ENCODE results near the gene GAS6. TPM values are rescaled to one million over a fixed set of nuclear protein-coding genes. Genes with fewer than 3 reads are reported as not detected.

Gene GAS6
- total RNA-seq, 1 experiment from 2014 or later: 16.2 TPM

GRCh38 chr13:113787694-113788093 lies 76.2 kb downstream of the GAS6 start:
- DNase-seq (ENCODE audit: low spot score): no peak
- in situ Hi-C loops (cut with HindIII; ENCODE audit: low sequenced_read_pairs): no loop called here

- in situ Hi-C loops (cut with HindIII; ENCODE audit: low sequenced_read_pairs): no loop called here
- DNase-seq (ENCODE audit: low spot score): no peak
Measured at GRCh38 chr13:113786262-113786841, 77.5 kb downstream of the GAS6 start.

GRCh38 chr13:113785051-113786010 lies 78.5 kb downstream of the GAS6 start:
- in situ Hi-C loops (cut with HindIII; ENCODE audit: low sequenced_read_pairs): no loop called here
- DNase-seq (ENCODE audit: low spot score): no peak

- in situ Hi-C loops (cut with HindIII; ENCODE audit: low sequenced_read_pairs): no loop called here
Measured at GRCh38 chr13:113784645-113785024, 79.2 kb downstream of the GAS6 start.

GRCh38 chr13:113783966-113784644 lies 79.8 kb downstream of the GAS6 start:
- in situ Hi-C loops (cut with HindIII; ENCODE audit: low sequenced_read_pairs): no loop called here
- no peak for DNase-seq (ENCODE audit: low spot score)

More at GRCh38 chr13:113784645-113785024, 79.2 kb downstream of the GAS6 start:
- no peak for DNase-seq (ENCODE audit: low spot score)

- DNase-seq (ENCODE audit: low spot score): no peak
- in situ Hi-C loops (cut with HindIII; ENCODE audit: low sequenced_read_pairs): no loop called here
Measured at GRCh38 chr13:113783200-113783881, 80.5 kb downstream of the GAS6 start.

GRCh38 chr13:113782472-113782871 lies 81.4 kb downstream of the GAS6 start:
- DNase-seq (ENCODE audit: low spot score): no peak
- in situ Hi-C loops (cut with HindIII; ENCODE audit: low sequenced_read_pairs): no loop called here

- DNase-seq (ENCODE audit: low spot score): no peak
- in situ Hi-C loops (cut with HindIII; ENCODE audit: low sequenced_read_pairs): no loop called here
Measured at GRCh38 chr13:113781571-113781970, 82.3 kb downstream of the GAS6 start.

- in situ Hi-C loops (cut with HindIII; ENCODE audit: low sequenced_read_pairs): no loop called here
- DNase-seq (ENCODE audit: low spot score): no peak
Measured at GRCh38 chr13:113777311-113778260, 86.3 kb downstream of the GAS6 start.

GRCh38 chr13:113776231-113777125 lies 87.4 kb downstream of the GAS6 start:
- in situ Hi-C loops (cut with HindIII; ENCODE audit: low sequenced_read_pairs): no loop called here
- no peak for DNase-seq (ENCODE audit: low spot score)

GRCh38 chr13:113775451-113776145 lies 88.3 kb downstream of the GAS6 start:
- in situ Hi-C loops (cut with HindIII; ENCODE audit: low sequenced_read_pairs): no loop called here
- no peak for DNase-seq (ENCODE audit: low spot score)

GRCh38 chr13:113774177-113775107 lies 89.4 kb downstream of the GAS6 start:
- in situ Hi-C loops (cut with HindIII; ENCODE audit: low sequenced_read_pairs): no loop called here
- no peak for DNase-seq (ENCODE audit: low spot score)

GRCh38 chr13:113771709-113772331 lies 92.1 kb downstream of the GAS6 start:
- DNase-seq (ENCODE audit: low spot score): no peak
- in situ Hi-C loops (cut with HindIII; ENCODE audit: low sequenced_read_pairs): no loop called here

- in situ Hi-C loops (cut with HindIII; ENCODE audit: low sequenced_read_pairs): no loop called here
- DNase-seq (ENCODE audit: low spot score): no peak
Measured at GRCh38 chr13:113770937-113771336, 92.9 kb downstream of the GAS6 start.
